Body of pancreas (tissue), 4 donors: Measurements from ENCODE around the gene RAB20. TPM values are rescaled to one million over a fixed set of nuclear protein-coding genes. Genes with fewer than 3 reads are reported as not detected.

Experiments used
- ATAC-seq: fragments of 150-250 bp; one replicate; pipeline ENCODE4 v1.9.1; 2016
- DNase-seq, 4 donors: peaks; one replicate each; pipeline ENCODE4 v3.0.0-alpha.2; 2019
- H3K27ac ChIP-seq, 4 donors: fragments of 200-600 bp; sonication (generic); 1 replicate in 3 of 4; 2 replicates in 1 of 4; pipeline versions ENCODE4 v1.5.1 to v1.6.1; 2016 to 2019; ENCODE audit warnings: mild to moderate bottlenecking in 1 of 4, mixed read lengths in 1 of 4, moderate library complexity in 1 of 4
- H3K27me3 ChIP-seq, 2 donors: fragments of 200-600 bp; sonication (generic); one replicate each; pipeline ENCODE4 v1.6.0; 2016; ENCODE audit warnings: mild to moderate bottlenecking in 1 of 2
- H3K36me3 ChIP-seq, 2 donors: fragments of 200-600 bp; sonication (generic); replicated peaks in 1 of 2; 2 replicates each; pipeline ENCODE4 v1.5.1; 2016; ENCODE audit warnings: low read depth in 2 of 2; ENCODE audit not compliant: insufficient read depth in 1 of 2
- H3K4me1 ChIP-seq: fragments of 200-600 bp; sonication (generic); one replicate; pipeline ENCODE4 v1.6.0; 2016
- H3K4me3 ChIP-seq, 2 donors: fragments of 200-600 bp; sonication (generic); 1 replicate in 1 of 2; 2 replicates in 1 of 2; pipeline ENCODE4 v1.5.1; 2016 to 2019
- H3K9me3 ChIP-seq, 3 donors: fragments of 200-600 bp; sonication (generic); 1 replicate in 2 of 3; 2 replicates in 1 of 3; pipeline ENCODE4 v1.5.1; 2016
- CTCF ChIP-seq, 7 experiments: fragments of 450-650 bp in 4 of 7; fragments of 200-600 bp in 3 of 7; sonication (generic) in 3 of 7; IDR thresholded peaks; one replicate each; pipeline ENCODE4 v1.5.1; 2016 to 2019; ENCODE audit warnings: antibody characterized with exemption in 7 of 7
- POLR2A ChIP-seq, 3 donors: fragments of 450-650 bp; IDR thresholded peaks; one replicate each; pipeline ENCODE4 v1.6.1; 2016; ENCODE audit warnings: antibody characterized with exemption in 3 of 3, mild to moderate bottlenecking in 2 of 3
- WGBS, 2 donors: methylation state at CpG; one replicate each; pipeline ENCODE4 v1.1.5; 2017; 5-methylcytosine and 5-hydroxymethylcytosine counted together
- intact Hi-C: fragments of 100-400 bp; cut with DNase I; formaldehyde crosslinking; loops from one replicate; pipeline ENCODE4 v1.15.1; 2023
- total RNA-seq, 2 donors: library from RNA; depleted of rRNA; stranded (reverse); fragments of >200 nt; gene quantifications; one replicate each; pipeline ENCODE4 v1.1.0, GENCODE V29; 2016

Gene RAB20
- total RNA-seq, 2 donors from 2014 or later, result 23.1 to 35.5 TPM

GRCh38 chr13:110557610-110558305 lies 3.8 kb downstream of the RAB20 start:
- WGBS, 2 donors, result 20 to 29% methylated on average over 9 to 23 of the region's 23 CpGs
- H3K27me3 ChIP-seq, result no peaks in the 10 kb centered on the region
- no peaks in the 10 kb centered on the region for H3K9me3 ChIP-seq
- DNase-seq (peak; percentile 87 to 93 (median 90)), ATAC-seq (peak; percentile 52)
- no peaks in the 10 kb centered on the region for H3K36me3 ChIP-seq
- H3K4me1 ChIP-seq, result peaks cover 82% of the 10 kb centered on the region
- intact Hi-C loops, result no loop called here
- TF ChIP-seq POLR2A (IDR thresholded peaks at IDR 0.05), result peak; percentile 37 to 64 (median 60)
- no peak for TF ChIP-seq CTCF (IDR thresholded peaks at IDR 0.05)
- H3K4me3 ChIP-seq, result no peak overlapping the region
- peak overlapping the region; percentile 83 to 98 (median 90) for H3K27ac ChIP-seq

- intact Hi-C loops, result no loop called here
- Histone ChIP-seq H3K9me3 (no peaks in the 10 kb centered on the region), H3K4me3 (no peak overlapping the region), H3K36me3 (no peaks in the 10 kb centered on the region), H3K4me1 (peaks cover 78% of the 10 kb centered on the region), H3K27me3 (no peaks in the 10 kb centered on the region), H3K27ac (peak overlapping the region; percentile 83 to 98 (median 90))
- ATAC-seq (no peak), DNase-seq (no peak)
- no peak for TF ChIP-seq POLR2A (IDR thresholded peaks at IDR 0.05)
- no peak for TF ChIP-seq CTCF (IDR thresholded peaks at IDR 0.05)
- 76 to 78% methylated on average over 5 of the region's 5 CpGs for WGBS, 2 donors
Measured at GRCh38 chr13:110557082-110557481, 4.4 kb downstream of the RAB20 start.

- no peak for DNase-seq
- Histone ChIP-seq H3K4me1 (peaks cover 86% of the 10 kb centered on the region), H3K9me3 (no peaks in the 10 kb centered on the region), H3K4me3 (no peak overlapping the region), H3K27me3 (no peaks in the 10 kb centered on the region), H3K36me3 (no peaks in the 10 kb centered on the region), H3K27ac (peak overlapping the region; percentile 83 to 98 (median 90))
- intact Hi-C loops, result no loop called here
- ATAC-seq, result no peak
- no peak for TF ChIP-seq CTCF (IDR thresholded peaks at IDR 0.05)
- no peak for TF ChIP-seq POLR2A (IDR thresholded peaks at IDR 0.05)
- 33 to 38% methylated on average over 1 of the region's 1 CpG for WGBS, 2 donors
Measured at GRCh38 chr13:110556224-110556606, 5.3 kb downstream of the RAB20 start.

GRCh38 chr13:110555601-110556223 lies 5.8 kb downstream of the RAB20 start:
- peak; percentile 80 for ATAC-seq
- 32 to 34% methylated on average over 16 of the region's 16 CpGs for WGBS, 2 donors

More at GRCh38 chr13:110555601-110556223, 5.8 kb downstream of the RAB20 start:
- Histone ChIP-seq H3K27ac (peak overlapping the region; percentile 77 to 98 (median 90)), H3K4me1 (peaks cover 92% of the 10 kb centered on the region), H3K36me3 (no peaks in the 10 kb centered on the region), H3K27me3 (no peaks in the 10 kb centered on the region), H3K9me3 (no peaks in the 10 kb centered on the region), H3K4me3 (no peak overlapping the region)
- DNase-seq, result peak; percentile 75 to 90 (median 83)
- peak in 2 of 3 donors; percentile 52 to 53 for TF ChIP-seq POLR2A (IDR thresholded peaks at IDR 0.05)
- peak in 2 of 7 experiments; percentile 20 to 27 for TF ChIP-seq CTCF (IDR thresholded peaks at IDR 0.05)
- intact Hi-C loops, result no loop called here
